ENCODE measurements around the gene OXT.
A peak's percentile ranks its signal among the peaks of the same experiment; 100 is the strongest.
"Not testable (repeated sequence)": the region's sequence is repeated elsewhere in the genome, so short reads cannot be mapped to it uniquely, and the experiment has no call there.

OXT gene

GRCh38 chr20:3071610-3072529 lies at the start of gene OXT:
Gene OXT (plus strand): TSS chr20:3071620. CDS start chr20:3071656, 36 bp downstream.
- DNase-seq: peak; percentile 74 to 79

DNA sequence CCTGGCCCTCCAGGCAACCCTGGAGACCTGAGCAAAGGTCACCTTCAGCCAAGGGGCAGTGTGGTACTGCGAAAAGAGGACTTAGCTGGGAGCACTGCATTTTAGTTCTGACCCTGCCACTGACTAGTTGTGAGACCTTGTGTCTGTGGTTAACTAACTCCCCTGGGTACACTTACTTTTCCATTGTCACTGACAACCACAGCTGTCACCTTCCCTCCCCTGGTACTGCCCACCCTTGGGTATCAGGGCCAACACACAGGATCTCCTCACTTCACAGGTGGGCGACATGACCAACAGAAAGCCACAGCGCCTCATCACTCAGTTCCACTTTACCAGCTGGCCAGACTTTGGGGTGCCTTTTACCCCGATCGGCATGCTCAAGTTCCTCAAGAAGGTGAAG lies 49.6 kb upstream of the OXT start:
- no peak for DNase-seq

GRCh38 chr20:3022559-3023490 lies 48.6 kb upstream of the OXT start:
- DNase-seq: not testable (repeated sequence)

DNA sequence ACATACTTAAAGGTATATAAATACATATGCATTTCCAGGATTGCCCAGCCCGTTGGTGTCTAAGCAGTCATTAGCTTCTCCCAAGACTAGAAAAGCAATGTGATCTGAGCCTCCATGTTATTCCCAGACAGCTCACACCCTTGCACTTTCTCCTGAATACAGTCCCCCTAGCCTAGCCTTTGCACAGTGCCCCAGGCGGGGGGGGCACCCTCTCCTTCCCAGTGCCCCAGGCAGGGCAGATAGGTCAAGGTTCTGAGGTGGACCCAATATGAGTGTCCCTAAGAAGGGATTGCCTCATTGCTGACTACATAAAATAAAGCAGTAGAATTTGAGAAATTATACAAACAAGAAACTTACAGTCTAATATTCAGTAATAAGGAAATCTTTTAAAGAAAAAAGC lies 43.4 kb upstream of the OXT start:
- no peak for DNase-seq

GRCh38 chr20:3031524-3032147 lies 39.8 kb upstream of the OXT start:
- DNase-seq: no peak

- DNase-seq: no peak
Measured at GRCh38 chr20:3032624-3033023, 38.8 kb upstream of the OXT start.

DNA sequence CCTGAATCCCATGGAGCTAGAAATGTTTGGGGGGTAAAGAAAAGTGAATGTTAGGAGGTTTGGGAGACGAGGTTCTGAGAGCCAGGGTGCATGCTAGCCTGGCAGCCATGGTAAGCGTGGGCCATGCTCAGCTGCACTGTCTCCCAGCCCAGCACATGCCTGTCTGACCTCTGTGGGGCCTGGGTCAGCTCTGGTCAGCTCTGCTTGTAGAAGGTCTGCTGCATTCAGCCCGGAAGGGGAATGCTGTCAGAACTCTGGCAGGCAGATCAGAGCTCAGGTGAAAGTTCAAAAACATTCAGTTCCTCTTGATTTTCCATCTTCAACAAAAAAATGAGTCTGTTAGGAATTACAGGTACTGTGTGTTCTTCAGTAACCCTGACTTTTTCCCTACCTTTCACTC lies 33.8 kb upstream of the OXT start:
- DNase-seq: no peak

DNA sequence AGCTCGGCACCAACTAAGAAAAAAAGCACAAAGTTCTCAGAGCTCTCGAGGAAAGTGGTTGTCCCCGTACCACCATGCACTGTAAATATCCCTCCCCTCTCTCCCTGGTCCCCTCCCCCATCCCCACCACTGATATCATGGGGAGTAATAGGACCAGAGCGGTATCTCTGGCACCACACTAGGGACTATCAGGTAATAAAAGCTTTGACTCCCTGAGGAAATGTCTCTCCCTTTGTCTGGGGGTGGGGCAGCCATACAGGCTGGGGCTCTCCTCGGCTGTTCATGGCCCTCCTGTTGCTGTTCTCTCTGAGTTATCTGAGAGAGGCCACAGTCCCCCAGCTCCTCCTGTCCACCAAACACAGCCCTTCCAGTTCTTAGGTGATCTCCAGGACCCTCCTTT lies 33.0 kb upstream of the OXT start:
- DNase-seq: no peak

DNA sequence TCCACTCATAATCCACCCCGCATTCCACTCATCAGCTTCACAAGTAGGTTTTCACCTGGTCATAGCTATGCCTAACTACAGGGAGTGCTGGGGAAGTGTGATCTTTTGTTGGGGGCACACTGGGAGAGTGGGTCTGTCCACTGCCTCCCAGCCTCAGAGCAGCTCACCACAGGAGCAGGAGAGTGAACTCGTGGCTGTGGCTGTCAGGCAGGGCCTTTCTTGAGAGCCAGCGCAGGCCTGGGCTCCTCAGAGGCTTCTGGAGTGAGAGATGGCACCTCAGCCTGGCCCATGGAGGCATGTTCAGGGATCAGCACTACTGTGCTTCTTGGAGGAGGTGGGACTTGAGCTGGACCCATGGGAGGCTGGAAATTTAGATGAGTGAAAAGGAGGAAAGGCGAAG lies 32.0 kb upstream of the OXT start:
- DNase-seq: no peak

DNA sequence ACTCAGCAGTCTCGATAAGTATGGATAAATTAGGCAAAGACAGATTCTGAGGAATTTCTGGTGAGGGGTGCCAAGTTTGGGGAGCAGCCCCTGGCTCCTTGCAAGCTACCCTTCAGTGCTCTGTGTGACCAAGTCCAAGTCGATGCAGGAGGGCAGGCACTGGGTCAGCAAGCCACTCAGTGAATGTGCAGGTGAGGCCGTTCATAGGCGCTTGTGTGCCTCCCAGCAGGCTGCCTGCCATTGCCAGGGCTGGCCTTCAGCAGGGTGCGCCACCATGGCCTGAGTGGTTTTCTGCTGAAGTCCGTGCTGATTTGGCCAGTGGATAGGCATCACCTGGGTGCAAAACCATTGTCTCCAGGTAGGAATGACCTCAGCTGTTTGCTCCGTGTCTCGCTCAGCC lies 31.3 kb upstream of the OXT start:
- DNase-seq: no peak

- no peak for DNase-seq
Measured at GRCh38 chr20:3041854-3042409, 29.5 kb upstream of the OXT start.

- DNase-seq: no peak
Measured at GRCh38 chr20:3042625-3043024, 28.8 kb upstream of the OXT start.

GRCh38 chr20:3043322-3043721 lies 28.1 kb upstream of the OXT start, which contains the start of gene GNRH2:
Gene GNRH2 (plus strand): TSS chr20:3043622. CDS start chr20:3044415, 793 bp downstream.
- DNase-seq: no peak

DNA sequence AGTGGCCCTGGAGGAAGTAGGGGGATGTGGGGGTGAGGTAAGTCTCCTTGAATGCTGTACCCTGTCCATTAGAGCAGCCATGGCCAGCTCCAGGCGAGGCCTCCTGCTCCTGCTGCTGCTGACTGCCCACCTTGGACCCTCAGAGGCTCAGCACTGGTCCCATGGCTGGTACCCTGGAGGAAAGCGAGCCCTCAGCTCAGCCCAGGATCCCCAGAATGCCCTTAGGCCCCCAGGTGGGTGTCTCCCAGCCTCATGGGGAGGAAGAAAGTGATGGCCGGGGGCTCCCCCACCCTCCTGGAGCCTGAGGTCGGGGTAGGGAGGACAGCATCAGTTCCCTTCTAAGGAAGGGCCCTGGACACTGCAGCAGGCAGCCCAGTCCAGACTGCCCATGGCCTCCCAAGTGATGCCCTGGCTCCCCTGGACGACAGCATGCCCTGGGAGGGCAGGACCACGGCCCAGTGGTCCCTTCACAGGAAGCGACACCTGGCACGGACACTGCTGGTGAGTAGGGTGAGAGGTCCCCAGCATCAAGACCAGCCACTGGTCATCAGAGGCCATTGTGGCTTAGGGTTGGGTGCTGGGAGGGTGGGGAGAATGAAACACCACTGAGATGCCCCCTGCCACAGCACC lies 27.0 kb upstream of the OXT start:
- no peak for DNase-seq

GRCh38 chr20:3045042-3045815 lies 26.2 kb upstream of the OXT start:
- DNase-seq: peak in 1 of 2 donors; percentile 38

DNA sequence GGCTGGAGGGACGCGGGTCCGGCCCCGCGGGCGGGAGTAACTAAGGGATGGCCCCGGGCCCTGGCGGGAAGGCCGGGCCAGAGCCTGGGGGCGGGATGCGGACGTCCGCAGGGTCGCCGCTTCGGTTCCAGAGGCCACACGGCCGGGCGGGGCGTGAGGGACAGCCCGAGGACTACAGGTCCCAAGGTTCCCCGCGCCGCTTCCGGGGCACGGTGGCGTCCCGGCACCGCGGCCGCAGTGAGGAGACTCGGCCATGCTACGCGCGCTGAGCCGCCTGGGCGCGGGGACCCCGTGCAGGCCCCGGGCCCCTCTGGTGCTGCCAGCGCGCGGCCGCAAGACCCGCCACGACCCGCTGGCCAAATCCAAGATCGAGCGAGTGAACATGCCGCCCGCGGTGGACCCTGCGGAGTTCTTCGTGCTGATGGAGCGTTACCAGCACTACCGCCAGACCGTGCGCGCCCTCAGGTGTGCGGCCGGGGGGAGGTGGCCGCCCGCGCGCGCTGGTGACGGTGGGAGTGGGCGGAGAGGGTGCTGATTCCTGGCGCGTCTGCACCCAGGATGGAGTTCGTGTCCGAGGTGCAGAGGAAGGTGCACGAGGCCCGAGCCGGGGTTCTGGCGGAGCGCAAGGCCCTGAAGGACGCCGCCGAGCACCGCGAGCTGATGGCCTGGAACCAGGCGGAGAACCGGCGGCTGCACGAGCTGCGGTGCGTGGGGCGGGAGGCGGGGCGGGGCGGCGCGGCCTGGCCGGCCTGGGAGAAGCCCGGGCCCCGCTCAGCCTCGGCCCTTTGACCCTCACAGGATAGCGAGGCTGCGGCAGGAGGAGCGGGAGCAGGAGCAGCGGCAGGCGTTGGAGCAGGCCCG lies 25.4 kb upstream of the OXT start, which contains the start of gene MRPS26:
Gene MRPS26, plus strand, starts transcription at position 237 of the 861 bp plus-strand sequence. Its CDS starts 17 bp downstream, at position 254.
- DNase-seq: peak; percentile 76 to 79

- peak in 1 of 2 donors; percentile 11 for DNase-seq
Measured at GRCh38 chr20:3046677-3047462, 24.6 kb upstream of the OXT start.

DNA sequence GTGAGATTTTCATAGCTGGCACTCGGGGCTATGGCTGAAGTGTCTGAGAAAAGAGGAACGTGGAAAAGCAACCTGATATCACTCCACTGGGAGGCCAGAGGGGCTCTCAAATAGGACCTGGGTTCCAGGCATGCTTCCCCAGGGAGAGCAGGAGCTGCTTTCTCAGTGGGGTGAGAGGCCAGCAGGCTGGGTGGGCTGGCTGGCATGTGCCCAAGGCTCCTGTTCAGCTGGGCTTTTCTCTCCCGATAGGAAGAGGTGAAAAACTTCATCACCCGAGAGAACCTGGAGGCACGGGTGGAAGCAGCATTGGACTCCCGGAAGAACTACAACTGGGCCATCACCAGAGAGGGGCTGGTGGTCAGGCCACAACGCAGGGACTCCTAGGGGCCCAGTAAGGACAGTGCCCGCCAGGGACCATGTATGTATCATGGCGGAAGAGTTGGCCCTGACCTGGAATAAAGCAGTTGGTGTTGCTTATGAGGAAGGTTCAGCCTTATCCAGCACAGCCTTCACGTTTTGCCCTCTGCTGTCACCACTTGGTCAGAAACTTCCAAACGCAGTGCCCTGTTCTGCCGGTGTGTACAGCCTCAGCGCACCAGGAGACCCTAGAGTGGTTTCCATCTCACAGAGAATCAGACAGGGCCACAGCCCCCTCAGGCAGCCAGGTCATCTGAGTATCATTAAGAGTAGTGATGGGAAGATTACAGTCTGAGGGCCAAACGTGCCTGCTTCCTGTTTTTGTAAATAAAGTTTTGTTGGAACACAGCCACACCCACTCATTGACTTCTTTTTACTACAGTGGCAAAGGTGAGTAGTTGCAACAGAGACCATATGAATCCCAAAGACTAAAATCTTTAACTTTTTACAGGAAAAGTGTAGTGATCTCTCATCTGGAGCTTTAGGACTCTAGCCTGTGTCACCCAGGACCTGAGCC lies 23.7 kb upstream of the OXT start:
- no peak for DNase-seq

Measured in activated CD4-positive, alpha-beta T cell treated with anti-CD3 and anti-CD28 coated beads for 4 hours (primary cell).